ENCODE results near the gene GSPT1.

DNA sequence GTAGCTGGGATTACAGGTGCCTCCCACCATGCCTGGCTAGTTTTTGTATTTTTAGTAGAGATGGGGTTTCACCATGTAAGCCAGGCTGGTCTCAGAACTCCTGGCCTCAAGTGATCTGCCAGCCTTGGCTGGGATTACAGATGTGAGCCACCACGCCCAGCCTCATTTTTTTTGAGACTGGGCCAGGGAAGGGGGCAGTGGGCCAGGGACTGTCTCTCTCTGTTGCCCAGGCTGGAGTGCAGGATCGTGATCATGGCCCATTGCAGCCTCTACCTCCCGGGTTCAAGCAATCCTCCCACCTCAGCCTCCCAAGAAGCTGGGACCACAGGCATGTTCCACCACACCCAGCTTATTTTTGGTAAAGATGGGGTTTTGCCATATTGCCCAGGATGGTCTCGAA, 80.4 kb downstream of the GSPT1 start:
- TF ChIP-seq, protein P1, sequence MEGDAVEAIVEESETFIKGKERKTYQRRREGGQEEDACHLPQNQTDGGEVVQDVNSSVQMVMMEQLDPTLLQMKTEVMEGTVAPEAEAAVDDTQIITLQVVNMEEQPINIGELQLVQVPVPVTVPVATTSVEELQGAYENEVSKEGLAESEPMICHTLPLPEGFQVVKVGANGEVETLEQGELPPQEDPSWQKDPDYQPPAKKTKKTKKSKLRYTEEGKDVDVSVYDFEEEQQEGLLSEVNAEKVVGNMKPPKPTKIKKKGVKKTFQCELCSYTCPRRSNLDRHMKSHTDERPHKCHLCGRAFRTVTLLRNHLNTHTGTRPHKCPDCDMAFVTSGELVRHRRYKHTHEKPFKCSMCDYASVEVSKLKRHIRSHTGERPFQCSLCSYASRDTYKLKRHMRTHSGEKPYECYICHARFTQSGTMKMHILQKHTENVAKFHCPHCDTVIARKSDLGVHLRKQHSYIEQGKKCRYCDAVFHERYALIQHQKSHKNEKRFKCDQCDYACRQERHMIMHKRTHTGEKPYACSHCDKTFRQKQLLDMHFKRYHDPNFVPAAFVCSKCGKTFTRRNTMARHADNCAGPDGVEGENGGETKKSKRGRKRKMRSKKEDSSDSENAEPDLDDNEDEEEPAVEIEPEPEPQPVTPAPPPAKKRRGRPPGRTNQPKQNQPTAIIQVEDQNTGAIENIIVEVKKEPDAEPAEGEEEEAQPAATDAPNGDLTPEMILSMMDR (IDR thresholded peaks at IDR 0.05; ENCODE audit: poor library complexity, severe bottlenecking): no peak
- TF ChIP-seq EZH2 (IDR thresholded peaks at IDR 0.05; ENCODE audit: borderline replicate concordance, insufficient read depth, low read length, poor library complexity, severe bottlenecking) (no peak), POLR2AphosphoS5 (IDR thresholded peaks at IDR 0.05) (no peak), TAF1 (IDR thresholded peaks at IDR 0.05; ENCODE audit: low read depth) (no peak)

All from neural cell (in vitro differentiated cells).